Amniotic stem cell (primary cell): Measurements from ENCODE around the gene AOC1.
A peak's percentile ranks its signal among the peaks of the same experiment; 100 is the strongest.
"Not testable (repeated sequence)": the region's sequence is repeated elsewhere in the genome, so short reads cannot be mapped to it uniquely, and the experiment has no call there.

Experiments used
- DNase-seq: peaks from one replicate; lab custom pipeline; 2025; lab: John Stamatoyannopoulos, UW

Gene AOC1

DNA sequence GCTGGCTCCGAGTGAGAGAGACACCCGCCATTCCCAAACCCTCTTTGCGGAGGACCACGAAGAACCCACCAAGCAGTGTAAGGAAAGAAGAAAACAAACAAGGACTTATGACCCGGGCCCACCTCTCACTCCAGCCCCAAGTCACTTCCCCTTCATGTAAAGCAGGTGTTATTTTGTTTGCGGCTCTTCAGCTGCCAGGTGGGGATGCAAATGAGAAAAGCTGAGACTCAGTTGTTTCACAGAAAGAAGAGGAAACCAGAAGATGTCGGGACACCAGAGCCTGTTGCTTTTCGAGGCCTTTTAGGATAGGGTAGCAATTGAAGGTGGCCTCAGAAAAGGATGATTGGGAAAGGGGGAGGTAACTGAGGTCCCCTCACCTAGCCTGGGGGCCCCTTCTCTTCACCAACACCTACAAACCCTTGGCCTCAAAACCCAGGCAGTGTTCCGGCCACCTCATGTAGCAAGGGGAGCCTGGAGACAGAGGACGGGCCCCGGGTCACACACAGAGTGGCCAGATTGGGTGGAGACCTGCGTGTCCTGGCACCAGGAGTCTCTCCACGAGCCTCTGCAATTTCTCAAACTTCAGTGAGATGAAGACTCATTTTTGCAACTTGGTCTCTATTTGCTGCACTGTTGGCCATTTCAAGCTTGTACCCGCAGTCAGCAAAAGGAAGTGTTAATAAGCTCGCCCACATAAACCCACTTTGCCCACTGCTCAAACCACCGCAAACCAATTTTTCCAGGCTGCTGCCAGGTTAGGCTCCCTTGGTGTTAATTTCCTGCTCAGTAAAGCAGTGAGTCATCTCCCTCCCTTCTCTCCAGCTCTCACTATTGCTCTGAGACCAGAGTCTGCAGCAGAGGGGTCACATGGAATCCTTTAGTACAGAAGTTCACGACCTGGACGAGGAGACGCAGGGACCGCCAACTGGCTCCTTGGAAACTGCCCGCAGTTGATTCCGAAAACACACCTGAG, 45.5 kb downstream of the AOC1 start:
- no peak for DNase-seq

DNA sequence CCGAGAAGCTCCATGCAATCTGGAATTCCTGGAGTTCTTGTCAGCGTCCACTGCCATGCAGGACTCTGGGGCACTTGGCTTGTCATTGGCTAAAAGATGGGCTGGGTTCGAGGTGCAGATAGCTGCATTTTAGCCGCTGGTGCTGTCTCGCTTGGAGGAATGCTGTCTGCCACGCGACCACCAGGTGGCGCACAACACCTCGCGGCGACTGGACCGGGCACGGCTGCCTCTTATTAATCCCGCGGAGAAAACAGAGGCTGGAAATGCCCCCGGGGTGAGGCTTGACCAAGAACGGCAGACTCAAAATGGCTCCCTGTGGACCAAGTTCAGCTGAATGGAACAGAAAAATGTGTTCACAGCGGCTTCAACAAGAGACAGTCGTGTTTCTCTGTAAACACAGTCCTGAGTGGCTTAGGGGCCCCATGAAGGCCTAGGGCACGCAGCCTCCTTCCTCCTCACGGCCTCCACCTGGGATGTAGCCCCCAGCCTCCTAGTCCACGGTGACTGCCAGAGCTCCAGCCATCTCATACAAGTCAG, 46.2 kb downstream of the AOC1 start:
- peak; percentile 47 for DNase-seq

DNA sequence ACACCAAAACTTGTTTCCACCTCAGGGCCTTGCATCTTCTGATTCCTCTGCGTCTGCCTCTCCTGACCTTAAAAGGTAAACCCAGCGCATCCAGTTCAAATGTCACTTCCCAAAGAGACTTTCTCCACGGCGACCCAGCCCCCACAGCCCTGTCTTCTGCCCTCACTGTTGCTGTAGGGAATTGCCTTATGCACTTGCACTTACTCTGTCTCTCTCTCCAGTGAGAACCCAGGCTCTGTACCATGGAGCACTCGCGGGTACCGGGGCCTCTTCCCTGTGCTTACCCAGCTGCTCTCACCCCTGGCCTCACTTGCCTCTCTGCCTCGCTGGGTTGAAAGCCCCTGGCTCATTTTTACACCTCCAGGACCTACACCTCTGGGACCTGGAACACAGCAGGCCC, 48.4 kb downstream of the AOC1 start:
- DNase-seq: no peak

DNA sequence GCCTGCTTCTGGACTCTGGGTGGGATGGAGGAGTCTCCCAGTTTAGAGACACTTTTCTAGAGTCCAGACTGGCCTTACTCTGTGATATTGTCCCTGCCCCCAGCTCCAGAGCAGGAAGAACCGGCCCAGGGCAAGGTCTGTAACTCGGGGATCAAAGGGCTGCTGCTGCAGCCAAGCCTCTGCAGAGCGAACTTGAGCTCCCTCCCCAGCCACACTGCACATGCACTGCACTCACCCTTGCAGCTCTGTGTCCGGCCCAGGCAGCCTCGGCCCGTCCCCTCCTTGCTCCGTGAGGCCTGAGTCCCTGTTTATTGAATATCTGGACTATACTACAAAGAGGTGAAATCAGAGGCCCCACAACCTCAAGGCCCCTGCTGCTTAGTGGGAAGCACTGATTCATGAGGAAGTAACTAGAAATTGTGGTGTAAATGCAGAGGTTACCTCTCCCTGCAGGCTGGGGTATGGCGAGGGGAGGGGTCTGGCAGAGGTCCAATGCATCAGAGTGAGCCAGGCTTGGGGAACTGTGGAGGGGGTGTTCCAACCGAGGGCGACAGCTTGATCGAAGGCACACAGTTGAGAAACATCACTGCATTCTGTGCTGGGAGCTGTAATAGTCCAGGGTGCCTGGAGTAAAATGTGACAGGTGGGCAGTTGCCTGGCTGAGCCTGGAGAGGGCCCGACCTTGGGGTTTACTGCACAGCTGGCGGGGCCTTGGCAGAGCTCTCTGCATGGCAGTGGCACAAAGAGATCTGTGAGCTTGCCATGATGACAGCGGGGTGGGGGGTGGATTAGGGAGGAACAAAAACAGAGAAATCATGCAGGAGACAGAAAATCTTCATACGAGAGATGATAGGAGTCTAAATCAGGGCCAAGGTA, 49.1 kb downstream of the AOC1 start:
- DNase-seq: no peak

DNA sequence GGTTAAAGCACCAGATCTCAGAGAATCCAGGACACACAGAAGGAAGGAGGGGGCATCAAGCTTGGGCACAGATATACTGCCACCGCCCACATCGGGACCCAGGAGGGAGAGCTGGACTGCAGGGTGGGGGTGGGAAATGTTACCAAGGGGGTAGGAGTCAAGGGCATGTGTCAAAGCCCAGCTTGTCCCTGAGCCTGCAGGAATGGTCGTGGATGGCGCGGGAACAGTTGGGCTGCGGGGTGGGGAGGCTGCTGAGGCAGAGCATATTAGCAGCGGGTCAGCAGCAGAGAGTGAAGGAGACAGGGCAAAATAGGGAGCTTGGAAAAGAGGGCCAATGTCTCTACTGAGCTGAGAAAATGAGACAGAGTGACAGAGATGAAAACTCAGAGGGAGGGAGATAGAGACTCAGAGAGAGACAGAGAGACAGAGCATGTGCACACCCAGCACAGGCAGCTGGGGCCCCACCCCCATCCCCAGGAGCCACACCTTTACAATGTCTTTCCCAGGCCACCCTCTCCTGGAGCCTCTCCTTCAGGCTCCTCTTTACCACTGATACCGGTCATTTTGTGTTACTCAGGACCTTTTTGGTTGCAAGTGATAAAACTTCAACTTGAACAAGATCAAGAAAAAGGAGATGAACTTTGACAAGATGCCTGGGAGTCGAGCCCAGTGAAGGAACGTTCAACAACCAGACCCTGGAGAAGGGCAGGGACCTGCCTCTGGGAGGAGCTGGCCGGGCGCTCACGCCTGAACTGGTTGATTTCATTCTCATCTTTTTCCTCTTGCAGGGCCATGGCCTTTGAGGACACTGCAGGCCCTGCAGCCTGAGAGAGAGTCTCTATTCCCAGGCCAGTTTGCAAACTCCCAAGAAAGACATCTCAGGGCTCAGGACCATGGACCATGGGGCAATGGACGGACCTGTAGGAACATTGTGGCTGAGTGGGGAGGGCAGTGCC, 50.0 kb downstream of the AOC1 start:
- DNase-seq: no peak

DNA sequence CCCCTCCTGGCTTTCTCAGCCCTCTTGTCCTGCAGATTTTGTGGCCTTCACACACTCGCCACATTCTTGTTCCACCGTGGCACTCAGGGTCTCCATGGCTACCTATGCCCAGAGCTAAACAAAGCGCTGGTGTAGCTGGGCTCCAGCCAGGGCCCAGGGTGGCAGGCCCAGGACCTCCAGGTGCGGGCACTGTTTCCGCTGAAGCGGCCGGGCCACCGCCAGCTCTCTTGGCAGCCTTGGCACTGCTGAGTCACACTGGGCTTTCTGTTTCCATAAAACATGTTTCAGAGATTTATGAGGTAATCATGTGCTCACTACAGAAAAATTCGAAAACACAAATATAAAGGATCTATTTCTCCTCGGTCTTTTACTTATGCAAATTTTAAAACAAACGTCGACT, 51.3 kb downstream of the AOC1 start:
- DNase-seq: no peak

DNA sequence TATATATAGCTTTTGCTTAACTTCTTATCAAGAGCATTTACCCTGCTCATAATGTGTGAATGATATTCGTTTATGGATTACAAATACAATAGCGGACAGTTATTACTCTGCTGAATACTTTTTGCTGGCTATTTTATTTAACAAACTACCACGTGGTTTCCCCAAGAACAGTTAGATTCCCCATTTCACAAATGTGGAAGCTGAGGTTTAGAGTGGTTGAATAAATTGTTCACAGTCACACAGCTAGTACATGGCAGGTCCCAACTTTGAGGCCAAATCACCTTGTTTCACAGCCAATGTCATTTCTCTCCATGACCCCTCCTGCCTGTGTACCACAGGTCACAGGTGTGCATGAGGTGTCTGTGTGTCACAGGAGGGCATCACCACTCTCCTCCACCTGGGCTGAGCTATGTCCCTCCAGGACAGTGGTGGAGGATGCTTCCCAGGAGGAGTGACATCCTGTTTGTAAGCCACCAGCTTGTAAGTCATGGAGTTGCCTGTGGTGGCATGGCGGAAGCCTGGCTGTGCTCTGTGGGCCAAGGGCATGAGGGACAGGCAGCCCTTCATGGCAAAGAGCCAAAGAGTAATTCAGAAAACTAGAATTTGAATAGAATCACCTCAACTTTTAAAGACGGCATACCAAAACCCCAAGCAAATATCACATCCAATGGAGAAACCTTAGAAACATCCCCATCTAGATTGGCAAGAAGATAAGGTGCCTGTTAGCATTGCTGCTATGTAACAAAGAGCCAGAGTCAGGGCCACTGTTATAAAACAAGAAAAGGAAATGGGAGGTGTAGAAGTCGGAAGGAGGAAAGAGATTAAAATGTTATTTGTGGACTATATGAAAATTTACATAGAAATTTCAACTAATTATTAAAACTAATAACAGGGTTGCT, 51.9 kb downstream of the AOC1 start:
- no peak for DNase-seq

DNA sequence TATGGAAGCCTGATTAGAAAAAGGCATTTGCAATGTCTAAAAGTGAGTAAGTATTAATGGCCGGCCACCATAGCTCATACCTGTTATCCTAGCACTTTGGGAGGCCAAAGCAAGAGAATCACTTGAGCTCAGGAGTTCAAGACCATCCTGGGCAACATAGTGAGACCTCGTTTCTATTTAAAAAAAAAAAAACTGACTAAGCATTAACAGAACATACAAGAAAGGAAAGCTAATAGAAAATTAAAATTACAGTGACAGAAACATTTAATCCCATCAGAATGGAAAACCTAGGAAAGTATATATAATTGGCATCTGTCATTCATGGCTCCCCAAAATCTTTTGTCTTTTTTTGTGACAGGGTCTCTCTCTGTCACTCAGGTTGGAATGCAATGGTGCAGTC, 55.9 kb downstream of the AOC1 start:
- DNase-seq: no peak

DNA sequence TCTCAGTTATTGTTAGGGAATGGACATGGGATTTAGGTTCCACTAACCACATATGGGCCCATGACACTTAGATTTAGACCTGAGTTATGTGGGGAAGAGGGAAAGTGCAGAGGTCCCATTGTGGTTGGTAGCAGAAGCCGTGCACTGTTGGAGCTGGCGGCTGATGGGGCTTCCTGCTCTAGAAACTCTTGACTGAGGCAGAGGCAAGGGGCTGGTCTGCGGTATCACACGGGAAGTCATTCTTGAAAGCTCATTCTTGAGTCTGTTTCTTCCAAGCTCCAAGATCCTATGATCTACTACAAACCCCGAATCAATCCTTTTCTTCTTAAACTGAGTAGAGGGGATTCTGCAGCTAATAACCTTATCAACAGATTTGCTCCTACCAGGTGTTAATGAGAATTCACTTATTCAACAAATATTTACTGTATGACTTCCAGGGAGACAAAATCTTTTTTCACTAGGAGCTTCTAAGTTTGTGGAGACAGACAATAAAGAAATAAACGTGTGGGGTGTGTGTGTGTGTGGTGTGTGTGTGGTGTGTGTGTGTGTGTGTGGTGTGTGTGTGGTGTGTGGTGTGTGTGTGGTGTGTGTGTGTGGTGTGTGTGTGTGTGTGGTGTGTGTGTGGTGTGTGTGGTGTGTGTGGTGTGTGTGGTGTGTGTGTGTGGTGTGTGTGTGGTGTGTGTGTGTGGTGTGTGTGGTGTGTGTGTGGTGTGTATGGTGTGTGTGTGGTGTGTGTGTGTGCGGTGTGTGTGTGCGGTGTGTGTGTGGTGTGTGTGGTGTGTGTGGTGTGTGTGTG, 57.1 kb downstream of the AOC1 start:
- DNase-seq: no peak

DNA sequence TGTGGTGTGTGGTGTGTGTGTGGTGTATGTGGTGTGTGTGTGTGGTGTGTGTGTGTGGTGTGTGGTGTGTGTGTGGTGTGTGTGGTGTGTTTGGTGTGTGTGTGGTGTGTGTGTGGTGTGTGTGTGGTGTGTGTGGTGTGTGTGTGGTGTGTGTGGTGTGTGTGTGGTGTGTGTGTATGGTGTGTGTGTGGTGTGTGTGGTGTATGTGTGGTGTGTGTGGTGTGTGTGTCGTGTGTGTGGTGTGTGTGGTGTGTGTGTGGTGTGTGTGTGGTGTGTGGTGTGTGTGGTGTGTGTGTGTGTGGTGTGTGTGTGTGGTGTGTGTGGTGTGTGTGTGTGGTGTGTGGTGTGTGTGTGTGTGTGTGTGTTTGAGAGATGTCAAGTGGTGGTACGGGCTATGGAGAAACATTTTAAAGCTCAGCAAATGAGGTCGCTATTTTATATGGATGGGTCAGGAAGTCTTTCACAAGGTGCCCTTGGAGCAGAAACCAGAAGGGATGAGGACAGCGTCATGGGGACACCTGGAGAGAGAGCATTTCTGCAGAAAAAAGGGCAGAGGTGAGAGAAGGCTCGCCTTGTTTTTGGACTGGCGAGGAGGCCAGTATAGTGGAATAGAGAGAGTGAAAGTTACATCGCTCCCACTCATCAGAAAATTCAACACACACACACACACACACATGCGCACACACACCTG, 58.1 kb downstream of the AOC1 start:
- not testable (repeated sequence) for DNase-seq

DNA sequence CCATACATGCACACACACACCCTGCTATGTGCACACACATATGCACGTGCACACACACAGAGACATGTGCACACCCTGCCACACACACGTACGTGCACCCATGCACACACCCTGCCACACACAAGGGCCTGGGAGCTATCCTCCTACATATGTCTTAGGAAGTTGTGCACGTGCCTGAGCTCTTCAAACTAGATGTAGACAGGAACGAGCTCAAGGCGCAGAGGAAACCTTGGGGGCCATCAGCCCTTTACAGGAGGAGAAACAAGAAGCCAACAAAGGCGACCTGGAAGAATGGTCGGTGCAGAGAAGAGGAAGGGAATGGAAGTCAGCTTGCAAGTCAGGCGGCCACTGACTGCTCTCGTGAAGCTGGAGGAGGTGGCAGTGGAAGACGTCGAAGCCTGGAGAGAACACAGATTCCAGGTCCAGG, 58.7 kb downstream of the AOC1 start:
- DNase-seq: no peak
